CD4-positive, alpha-beta T cell (primary cell): ENCODE measurements around the gene RANBP10. TPM values are rescaled to one million over a fixed set of nuclear protein-coding genes. Genes with fewer than 3 reads are reported as not detected.

Experiments used
- ATAC-seq: fragments of 200-7000 bp; cut with Tn5 transposase; one replicate; pipeline ENCODE4 v1.10.0; 2022; ENCODE audit warnings: mild to moderate bottlenecking; ENCODE audit not compliant: poor library complexity
- CTCF ChIA-PET: fragments of 350-600 bp; sonication (Branson Sonifier 250); formaldehyde crosslinking; loops from one replicate; lab custom pipeline; 2021; ENCODE audit warnings: antibody characterized with exemption, inconsistent platforms; lab: Charles Lee
- POLR2A ChIA-PET: fragments of 350-600 bp; sonication (Branson Sonifier 250); formaldehyde crosslinking; loops from one replicate; lab custom pipeline; 2021; ENCODE audit warnings: antibody characterized with exemption, inconsistent platforms; lab: Charles Lee
- DNase-seq, 14 experiments: peaks; one replicate each; pipeline ENCODE4 v3.0.0-alpha.2; 2013 to 2020; ENCODE audit warnings: mixed read lengths in 2 of 14
- H3K27ac ChIP-seq, 2 donors: one replicate each; pipeline versions ENCODE4 v1.5.1 to v1.7.0; 2013; ENCODE audit warnings: low read length in 2 of 2, low read depth in 1 of 2, mild to moderate bottlenecking in 1 of 2
- H3K27me3 ChIP-seq, 2 experiments: 1 replicate in 1 of 2; 2 replicates in 1 of 2; pipeline versions ENCODE4 v1.6.1 to v1.7.0; 2013; ENCODE audit warnings: low read length in 2 of 2, control low read depth in 1 of 2, mild to moderate bottlenecking in 1 of 2, moderate library complexity in 1 of 2; ENCODE audit not compliant: insufficient read depth in 2 of 2, control insufficient read depth in 1 of 2
- H3K36me3 ChIP-seq: one replicate; pipeline ENCODE4 v1.6.1; 2013; ENCODE audit warnings: low read length, control low read depth; ENCODE audit not compliant: insufficient read depth
- H3K4me1 ChIP-seq: one replicate; pipeline ENCODE4 v1.6.1; 2013; ENCODE audit warnings: low read length, control low read depth; ENCODE audit not compliant: insufficient read depth
- H3K4me3 ChIP-seq: one replicate; pipeline ENCODE4 v1.5.1; 2013; ENCODE audit warnings: mild to moderate bottlenecking, low read length, moderate library complexity
- H3K9me3 ChIP-seq, 2 experiments: 1 replicate in 1 of 2; 2 replicates in 1 of 2; pipeline versions ENCODE4 v1.6.1 to v1.7.0; 2013; ENCODE audit warnings: low read length in 2 of 2, mild to moderate bottlenecking in 2 of 2, control low read depth in 1 of 2, moderate library complexity in 1 of 2; ENCODE audit not compliant: control insufficient read depth in 1 of 2, insufficient read depth in 1 of 2
- H3K27ac Mint-ChIP-seq: one replicate; pipeline ENCODE4 v1.8.0; 2020; ENCODE audit warnings: mixed read lengths
- H3K27me3 Mint-ChIP-seq: one replicate; pipeline ENCODE4 v1.8.0; 2021; ENCODE audit warnings: mixed read lengths
- H3K36me3 Mint-ChIP-seq: one replicate; pipeline ENCODE4 v1.8.0; 2021; ENCODE audit warnings: low read depth, mixed read lengths
- H3K4me1 Mint-ChIP-seq: one replicate; pipeline ENCODE4 v1.8.0; 2021; ENCODE audit warnings: low read depth, mixed read lengths
- H3K4me3 Mint-ChIP-seq: one replicate; pipeline ENCODE4 v1.8.0; 2020; ENCODE audit warnings: mild to moderate bottlenecking, mixed read lengths
- H3K9me3 Mint-ChIP-seq: one replicate; pipeline ENCODE4 v1.8.0; 2020; ENCODE audit warnings: mixed read lengths
- intact Hi-C, 2 experiments: fragments of 100-400 bp; cut with DNase I in 1 of 2; cut with micrococcal nuclease in 1 of 2; formaldehyde crosslinking; loops; one replicate each; pipeline versions ENCODE4 v1.15.1 to v1.9.0; 2023 to 2025; cut with DNase I, micrococcal nuclease
- total RNA-seq, 174 experiments: library from RNA in 2 of 174; stranded (reverse) in 2 of 174; gene quantifications; one replicate each; pipeline ENCODE4 v1.2.3 and lab custom pipeline; 2021 to 2026
- TF ChIP-seq, protein P1 (sequence below): fragments of 200-600 bp; IDR thresholded peaks from one replicate; pipeline ENCODE4 v1.8.0; 2022; ENCODE audit warnings: antibody characterized with exemption, mild to moderate bottlenecking

The RANBP10 gene
- total RNA-seq, 2 experiments from 2014 or later: 12.0 to 13.6 TPM

DNA sequence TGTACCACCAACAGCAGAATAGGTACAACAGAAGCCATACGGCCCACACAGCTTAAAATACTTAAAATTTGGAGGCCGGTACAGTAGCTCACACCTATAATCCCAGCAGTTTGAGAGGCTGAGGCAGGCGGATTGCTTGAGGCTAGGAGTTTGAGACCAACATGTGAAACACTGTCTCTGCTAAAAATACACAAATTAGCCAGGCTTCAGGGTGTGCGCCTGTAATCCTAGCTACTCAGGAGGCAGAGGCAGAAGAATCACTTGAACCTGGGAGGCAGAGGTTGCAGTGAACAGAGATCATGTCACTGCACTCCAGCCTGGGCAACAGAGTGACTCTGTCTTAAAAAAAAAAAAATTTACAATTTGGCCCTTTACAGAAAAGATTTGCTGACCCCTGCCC lies 104.2 kb downstream of the RANBP10 start:
- Mint-ChIP-seq H3K9me3 (no peaks in the 10 kb centered on the region), H3K4me3 (no peak overlapping the region), H3K4me1 (peaks cover 31% of the 10 kb centered on the region), H3K27me3 (no peaks in the 10 kb centered on the region), H3K27ac (no peak overlapping the region), H3K36me3 (peaks cover 5% of the 10 kb centered on the region)
- DNase-seq (no peak), ATAC-seq (no peak)
- CTCF ChIA-PET: no interaction called here
- H3K36me3 ChIP-seq: peaks cover 6% of the 10 kb centered on the region
- peaks cover 0 to 13% of the 10 kb centered on the region in 2 experiments for H3K9me3 ChIP-seq
- no peak overlapping the region for H3K4me3 ChIP-seq
- intact Hi-C loops: no loop called here
- POLR2A ChIA-PET: no interaction called here
- no peak overlapping the region for H3K27ac ChIP-seq
- TF ChIP-seq, protein P1, sequence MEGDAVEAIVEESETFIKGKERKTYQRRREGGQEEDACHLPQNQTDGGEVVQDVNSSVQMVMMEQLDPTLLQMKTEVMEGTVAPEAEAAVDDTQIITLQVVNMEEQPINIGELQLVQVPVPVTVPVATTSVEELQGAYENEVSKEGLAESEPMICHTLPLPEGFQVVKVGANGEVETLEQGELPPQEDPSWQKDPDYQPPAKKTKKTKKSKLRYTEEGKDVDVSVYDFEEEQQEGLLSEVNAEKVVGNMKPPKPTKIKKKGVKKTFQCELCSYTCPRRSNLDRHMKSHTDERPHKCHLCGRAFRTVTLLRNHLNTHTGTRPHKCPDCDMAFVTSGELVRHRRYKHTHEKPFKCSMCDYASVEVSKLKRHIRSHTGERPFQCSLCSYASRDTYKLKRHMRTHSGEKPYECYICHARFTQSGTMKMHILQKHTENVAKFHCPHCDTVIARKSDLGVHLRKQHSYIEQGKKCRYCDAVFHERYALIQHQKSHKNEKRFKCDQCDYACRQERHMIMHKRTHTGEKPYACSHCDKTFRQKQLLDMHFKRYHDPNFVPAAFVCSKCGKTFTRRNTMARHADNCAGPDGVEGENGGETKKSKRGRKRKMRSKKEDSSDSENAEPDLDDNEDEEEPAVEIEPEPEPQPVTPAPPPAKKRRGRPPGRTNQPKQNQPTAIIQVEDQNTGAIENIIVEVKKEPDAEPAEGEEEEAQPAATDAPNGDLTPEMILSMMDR: no peak
- no peaks in the 10 kb centered on the region for H3K27me3 ChIP-seq
- peaks cover 12% of the 10 kb centered on the region for H3K4me1 ChIP-seq

DNA sequence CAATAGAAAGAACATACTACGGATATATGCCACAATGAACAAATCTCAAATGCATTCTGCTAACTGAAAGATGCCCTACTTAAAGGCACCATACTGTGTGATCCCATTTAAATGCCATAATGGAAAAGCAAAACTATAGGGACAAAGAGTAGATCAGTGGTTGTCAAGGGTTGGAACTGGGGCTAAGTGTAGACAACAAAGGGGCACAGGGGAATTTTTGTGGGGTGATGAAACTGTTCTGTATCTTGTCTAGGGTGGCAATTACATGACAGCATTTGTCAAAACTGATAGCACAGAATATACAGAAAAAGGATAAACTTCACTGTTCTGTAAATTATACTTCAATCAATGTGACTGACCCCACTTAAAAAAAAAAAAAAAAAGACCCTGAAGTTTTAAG lies 104.9 kb downstream of the RANBP10 start:
- peaks cover 0 to 13% of the 10 kb centered on the region in 2 experiments for H3K9me3 ChIP-seq
- H3K27me3 ChIP-seq: no peaks in the 10 kb centered on the region
- intact Hi-C loops: no loop called here
- peaks cover 12% of the 10 kb centered on the region for H3K4me1 ChIP-seq
- H3K27ac ChIP-seq: no peak overlapping the region
- Mint-ChIP-seq H3K4me1 (peaks cover 35% of the 10 kb centered on the region), H3K27me3 (no peaks in the 10 kb centered on the region), H3K27ac (no peak overlapping the region), H3K36me3 (peaks cover 5% of the 10 kb centered on the region), H3K4me3 (no peak overlapping the region), H3K9me3 (no peaks in the 10 kb centered on the region)
- no peak for ATAC-seq
- H3K36me3 ChIP-seq: peaks cover 6% of the 10 kb centered on the region
- H3K4me3 ChIP-seq: no peak overlapping the region
- ChIA-PET CTCF (no interaction called here), POLR2A (no interaction called here)
- TF ChIP-seq, protein P1: no peak
- no peak for DNase-seq

GRCh38 chr16:67699265-67699664 lies 107.1 kb downstream of the RANBP10 start:
- no peak overlapping the region for H3K27ac Mint-ChIP-seq
- Histone ChIP-seq H3K27me3 (no peaks in the 10 kb centered on the region), H3K27ac (no peak overlapping the region), H3K9me3 (peaks cover 0 to 13% of the 10 kb centered on the region in 2 experiments), H3K36me3 (peaks cover 6% of the 10 kb centered on the region), H3K4me3 (no peak overlapping the region), H3K4me1 (peaks cover 12% of the 10 kb centered on the region)
- ATAC-seq (no peak), DNase-seq (no peak)
- H3K36me3 Mint-ChIP-seq: peaks cover 5% of the 10 kb centered on the region
- ChIA-PET POLR2A (no interaction called here), CTCF (no interaction called here)
- H3K9me3 Mint-ChIP-seq: no peaks in the 10 kb centered on the region
- TF ChIP-seq, protein P1: no peak
- no peak overlapping the region for H3K4me3 Mint-ChIP-seq
- intact Hi-C loops: no loop called here
- peaks cover 26% of the 10 kb centered on the region for H3K4me1 Mint-ChIP-seq
- H3K27me3 Mint-ChIP-seq: no peaks in the 10 kb centered on the region
